HepG2 (cell line): ENCODE data around the gene RAB34. TPM values are rescaled to one million over a fixed set of nuclear protein-coding genes. Genes with fewer than 3 reads are reported as not detected.
A peak's percentile ranks its signal among the peaks of the same experiment; 100 is the strongest.

ENCODE experiments used
- ATAC-seq: fragments of 200-7000 bp; cut with Tn5 transposase; 3 replicates; pipeline ENCODE4 v1.9.1; 2020; ENCODE audit warnings: mild to moderate bottlenecking, moderate library complexity
- BruUV-seq: library from RNA; stranded (reverse); fragments of 400-500 nt; replicated peaks from 2 replicates; lab custom pipeline; 2021; lab: Mats Ljungman, UMichigan
- CTCF ChIA-PET: fragments of 300-600 bp; formaldehyde crosslinking; extraction: SDS; loops from one replicate; lab custom pipeline; 2021; ENCODE audit warnings: low total read pairs, inconsistent platforms, low intra/inter-chr PET ratio; lab: Yijun Ruan, JAX
- POLR2A ChIA-PET: fragments of 350-600 bp; sonication (Branson Sonifier 250); formaldehyde crosslinking; loops from one replicate; lab custom pipeline; 2020; ENCODE audit warnings: antibody characterized with exemption, inconsistent platforms; lab: Yijun Ruan, JAX
- DNase-seq: peaks from one replicate; pipeline ENCODE4 v3.0.0-alpha.2; 2015; ENCODE audit warnings: low spot score
- FAIRE-seq: peaks from 3 replicates; lab custom pipeline; 2011; peaks lifted over from hg19 to GRCh38; lab: Jason Lieb, UNC
- H2AFZ ChIP-seq: one replicate; pipeline ENCODE4 v1.6.1; 2011; ENCODE audit warnings: low read length, inconsistent platforms
- H3K27ac ChIP-seq: fragments of 300-600 bp; 3 replicates; pipeline ENCODE4 v1.8.0; 2011; ENCODE audit warnings: mixed run types, mild to moderate bottlenecking, mixed read lengths, low read length, inconsistent platforms; ENCODE audit not compliant: insufficient read depth; ENCODE audit errors: extremely low read length
- H3K27me3 ChIP-seq, 2 experiments: fragments of 200-600 bp in 1 of 2; 2 replicates in 1 of 2; 3 replicates in 1 of 2; pipeline versions ENCODE4 v1.6.0 to v1.8.0; 2011; ENCODE audit warnings: low read length in 2 of 2, mild to moderate bottlenecking in 2 of 2, moderate library complexity in 2 of 2, inconsistent platforms in 1 of 2; ENCODE audit not compliant: insufficient read depth in 2 of 2, control insufficient read depth in 1 of 2
- H3K36me3 ChIP-seq, 2 experiments: fragments of 200-600 bp in 1 of 2; replicated peaks in 1 of 2; 2 replicates in 1 of 2; 3 replicates in 1 of 2; pipeline versions ENCODE4 v1.5.1 to v1.8.0; 2011; ENCODE audit warnings: low read length in 2 of 2, inconsistent platforms in 1 of 2; ENCODE audit not compliant: insufficient read depth in 2 of 2, control insufficient read depth in 1 of 2
- H3K4me1 ChIP-seq: 2 replicates; pipeline ENCODE4 v1.5.1; 2012; ENCODE audit warnings: low read length, inconsistent platforms; ENCODE audit not compliant: insufficient read depth
- H3K4me2 ChIP-seq: 2 replicates; pipeline ENCODE4 v1.6.0; 2011; ENCODE audit warnings: low read depth, low read length, inconsistent platforms
- H3K4me3 ChIP-seq, 3 experiments: fragments of 200-600 bp in 1 of 3; sonication (generic), shearing (Covaris generic) in 1 of 3; replicated peaks in 1 of 3; 2 replicates each; pipeline ENCODE4 v1.5.1; 2011 to 2016; ENCODE audit warnings: low read length in 3 of 3, inconsistent platforms in 2 of 3, low read depth in 2 of 3, mild to moderate bottlenecking in 2 of 3, control low read depth in 1 of 3, mixed read lengths in 1 of 3; ENCODE audit not compliant: insufficient read depth in 1 of 3
- H3K79me2 ChIP-seq: one replicate; pipeline ENCODE4 v1.6.1; 2011; ENCODE audit warnings: low read length, inconsistent platforms; ENCODE audit not compliant: insufficient read depth
- H3K9ac ChIP-seq: 2 replicates; pipeline ENCODE4 v1.6.0; 2011; ENCODE audit warnings: mild to moderate bottlenecking, low read depth, low read length, inconsistent platforms; ENCODE audit not compliant: insufficient read depth
- H3K9me3 ChIP-seq: 2 replicates; pipeline ENCODE4 v1.5.1; 2012; ENCODE audit warnings: mild to moderate bottlenecking, low read length
- H4K20me1 ChIP-seq: 2 replicates; pipeline ENCODE4 v1.6.0; 2011; ENCODE audit warnings: inconsistent platforms, mild to moderate bottlenecking, low read length, moderate library complexity; ENCODE audit not compliant: insufficient read depth
- ETV6 ChIP-seq: sonication (generic); formaldehyde crosslinking; conservative IDR thresholded peaks from 2 replicates; pipeline ENCODE4 v1.4.0; 2020; ENCODE audit warnings: missing genetic modification reagents
- HOXD1 ChIP-seq: sonication (generic); formaldehyde crosslinking; IDR thresholded peaks from 2 replicates; pipeline ENCODE4 v1.5.0; 2020; ENCODE audit warnings: missing genetic modification reagents
- LCORL ChIP-seq, 2 experiments: fragments of 450-650 bp in 1 of 2; sonication (generic) in 1 of 2; formaldehyde crosslinking in 1 of 2; IDR thresholded peaks; 2 replicates each; pipeline versions ENCODE4 v1.5.0 to v1.6.1; 2017 to 2020; ENCODE audit warnings: antibody characterized with exemption in 1 of 2, missing genetic modification reagents in 1 of 2
- MAX ChIP-seq: IDR thresholded peaks from 2 replicates; pipeline ENCODE4 v1.6.1; 2012; ENCODE audit warnings: inconsistent platforms
- MED1 ChIP-seq: sonication (generic); formaldehyde crosslinking; IDR thresholded peaks from 2 replicates; pipeline ENCODE4 v1.4.0; 2020; ENCODE audit warnings: missing genetic modification reagents
- NONO ChIP-seq, 2 experiments: fragments of 450-650 bp in 1 of 2; sonication (generic) in 1 of 2; formaldehyde crosslinking in 1 of 2; IDR thresholded peaks in 1 of 2; conservative IDR thresholded peaks in 1 of 2; 2 replicates each; pipeline versions ENCODE4 v1.6.1 to v1.8.0; 2017 to 2022; ENCODE audit warnings: mild to moderate bottlenecking in 1 of 2, missing genetic modification reagents in 1 of 2, moderate library complexity in 1 of 2
- POLR2G ChIP-seq: fragments of 200-400 bp; formaldehyde crosslinking; IDR thresholded peaks from 2 replicates; pipeline ENCODE4 v1.6.1; 2018; ENCODE audit warnings: mild to moderate bottlenecking, low read depth, low read length, moderate library complexity
- ZBTB43 ChIP-seq: sonication (generic); formaldehyde crosslinking; conservative IDR thresholded peaks from 2 replicates; pipeline ENCODE4 v1.4.0; 2020; ENCODE audit warnings: missing genetic modification reagents
- ZFP90 ChIP-seq: sonication (generic); formaldehyde crosslinking; IDR thresholded peaks from 2 replicates; pipeline ENCODE4 v1.8.0; 2022; ENCODE audit warnings: missing genetic modification reagents, mild to moderate bottlenecking, inconsistent platforms, borderline replicate concordance
- ZNF430 ChIP-seq: sonication (generic); formaldehyde crosslinking; IDR thresholded peaks from 2 replicates; pipeline ENCODE4 v1.9.0; 2021; ENCODE audit warnings: mild to moderate bottlenecking, missing genetic modification reagents
- ZNF687 ChIP-seq: sonication (generic); formaldehyde crosslinking; IDR thresholded peaks from 2 replicates; pipeline ENCODE4 v1.5.1; 2020; ENCODE audit warnings: mild to moderate bottlenecking, missing genetic modification reagents, moderate library complexity
- ZNF770 ChIP-seq: sonication (generic); formaldehyde crosslinking; IDR thresholded peaks from 2 replicates; pipeline ENCODE4 v1.5.0; 2020; ENCODE audit warnings: mild to moderate bottlenecking, missing genetic modification reagents
- WGBS: methylation state at CpG from one replicate; pipeline ENCODE4 v1.1.6; 2017; ENCODE audit warnings: low lambda C conversion rate; 5-methylcytosine and 5-hydroxymethylcytosine counted together
- in situ Hi-C: cut with HindIII; loops from 2 replicates; pipeline ENCODE4 v1.10.0; 2017; ENCODE audit warnings: low pct_unique_long_range_greater_than_20kb; ENCODE audit not compliant: extremely low pct_ligation_motif_present
- intact Hi-C: fragments of 100-400 bp; cut with micrococcal nuclease; formaldehyde crosslinking; loops from one replicate; pipeline ENCODE4 v1.10.0; 2022; ENCODE audit not compliant: unreplicated experiment
- polyA plus RNA-seq, 8 experiments: library from polyadenylated mRNA; depleted of rRNA in 3 of 8; stranded (reverse) in 7 of 8; unstranded in 1 of 8; fragments of >200 nt; fragmentation: Illumina TruSeq in 4 of 8; extraction: Trizol in 4 of 8; gene quantifications; 2 replicates each; pipeline versions ENCODE4 v1.2.1 to v1.2.3, GENCODE V29; 2011 to 2016; ENCODE audit warnings: low read depth in 4 of 8, missing spikeins in 1 of 8, mixed read lengths in 1 of 8; ENCODE audit not compliant: insufficient read depth in 1 of 8
- total RNA-seq, 5 experiments: library from RNA; depleted of rRNA; stranded (reverse); fragments of >200 nt; fragmentation: Illumina TruSeq; extraction: Trizol; gene quantifications; 2 replicates each; pipeline ENCODE4 v1.2.3, GENCODE V29; 2016; ENCODE audit warnings: low read depth in 1 of 5

Gene RAB34
- total and polyA plus RNA-seq, 2 of the 13 experiments (the other 11 are each of a cell fraction or from before 2014, with no cell fraction given), result 0.49 TPM; not detected in 1

GRCh38 chr17:28744104-28744971 lies 26.7 kb upstream of the RAB34 start:
- ATAC-seq, result peak; percentile 3
- H3K9ac ChIP-seq, result peak overlapping the region; percentile 98
- intact Hi-C loops (no loop called here), in situ Hi-C loops (loop anchor here (25.0 kb wide), 1 partner anchor 368 kb away; no protein-coding TSS in a partner anchor)
- DNase-seq, result peak; percentile 71
- BruUV-seq, result TSS peak; percentile 90
- peak overlapping the region; percentile 95 for H3K27ac ChIP-seq
- CTCF ChIA-PET, result interaction anchor here (2.8 kb wide), 1 partner anchor 17 kb away, joined by 14 read pairs; the partner anchor contains the start of gene TLCD1
- no peaks in the 10 kb centered on the region; a peak in 1 of 5 replicates for H3K27me3 ChIP-seq
- H4K20me1 ChIP-seq, result peaks cover 37% of the 10 kb centered on the region
- FAIRE-seq, result no peak
- H3K4me1 ChIP-seq, result peaks cover 53% of the 10 kb centered on the region
- under 1% methylated on average over 13 of the region's 61 CpGs for WGBS
- peak overlapping the region; percentile 98 for H3K4me2 ChIP-seq
- H3K9me3 ChIP-seq, result no peaks in the 10 kb centered on the region
- POLR2A ChIA-PET, result interaction anchor here (0.9 to 12.3 kb wide), 17 partner anchors 9 to 208 kb away, joined by 3 to 590 read pairs (median 6); partner anchors contain the start of genes BLTP2, DHRS13, FAM222B and FLOT2
- H3K4me3 ChIP-seq, result peak overlapping the region; percentile 72 to 93 (median 74)
- H2AFZ ChIP-seq, result no peak overlapping the region
- H3K36me3 ChIP-seq, result peaks cover 34 to 39% of the 10 kb centered on the region in 2 experiments
- peaks cover 33% of the 10 kb centered on the region for H3K79me2 ChIP-seq
- TF ChIP-seq ZNF430 (CRISPR knock-in tag) (no peak), ZNF687 (CRISPR knock-in tag) (peak; percentile 3; the same call in 1 of the 2 replicates), HOXD1 (CRISPR knock-in tag) (peak; percentile 22; the same call in 1 of the 2 replicates), POLR2G (peak; percentile 82; the same call in 1 of the 2 replicates), LCORL (IDR thresholded peaks at IDR 0.05) (no peak), LCORL (CRISPR knock-in tag; IDR thresholded peaks at IDR 0.05) (0 out of 2 replicates have a peak, but pooled peaks have one; percentile 40), NONO (IDR thresholded peaks at IDR 0.05) (no peak), NONO (CRISPR knock-in tag; conservative IDR thresholded peaks at IDR 0.05) (0 out of 2 replicates have a peak, but pooled peaks have one; percentile 45), ETV6 (CRISPR knock-in tag) (peak; percentile 63; the same call in 1 of the 2 replicates), MED1 (CRISPR knock-in tag) (peak; percentile 32), ZNF770 (CRISPR knock-in tag) (no peak), MAX (peak; percentile 27), ZBTB43 (no peak), ZFP90 (CRISPR knock-in tag) (0 out of 2 replicates have a peak, but pooled peaks have one; percentile 5)
